Activated CD4-positive, alpha-beta T cell treated with anti-CD3 and anti-CD28 coated beads for 24 hours (primary cell): ENCODE data around the gene WNT11.

ENCODE experiments used
- DNase-seq, 2 donors: peaks; one replicate each; pipeline ENCODE4 v3.0.0-alpha.2; 2020; ENCODE audit warnings: low read depth in 2 of 2

Gene WNT11

GRCh38 chr11:76218449-76219178 is 12.3 kb upstream of the WNT11 start:
- no peak for DNase-seq

DNA sequence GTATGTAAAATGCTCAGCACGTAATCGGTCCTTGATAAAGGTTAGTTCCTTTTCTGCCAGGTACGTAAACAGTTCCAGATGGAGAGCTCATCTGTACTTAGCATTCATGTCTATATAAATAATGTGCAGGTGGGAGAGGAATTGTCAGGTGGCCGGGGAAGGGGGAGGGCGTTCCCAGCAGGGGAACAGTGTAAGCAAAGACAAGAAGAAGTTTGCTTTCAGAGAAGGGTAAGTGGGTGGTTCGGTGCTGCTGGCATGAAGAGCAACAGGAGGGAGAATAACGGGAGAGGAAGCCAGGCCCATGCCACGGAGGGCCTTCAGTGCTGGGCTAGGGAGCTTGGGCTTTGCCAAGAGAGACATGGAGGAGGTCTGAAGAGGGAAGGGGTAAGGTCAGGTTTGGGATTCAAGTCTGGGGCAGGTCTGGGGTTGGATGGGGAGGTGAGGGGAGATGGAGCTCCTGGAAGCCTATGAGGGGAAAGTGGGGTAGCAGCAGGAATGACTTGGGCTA is 11.4 kb upstream of the WNT11 start:
- DNase-seq: no peak

DNA sequence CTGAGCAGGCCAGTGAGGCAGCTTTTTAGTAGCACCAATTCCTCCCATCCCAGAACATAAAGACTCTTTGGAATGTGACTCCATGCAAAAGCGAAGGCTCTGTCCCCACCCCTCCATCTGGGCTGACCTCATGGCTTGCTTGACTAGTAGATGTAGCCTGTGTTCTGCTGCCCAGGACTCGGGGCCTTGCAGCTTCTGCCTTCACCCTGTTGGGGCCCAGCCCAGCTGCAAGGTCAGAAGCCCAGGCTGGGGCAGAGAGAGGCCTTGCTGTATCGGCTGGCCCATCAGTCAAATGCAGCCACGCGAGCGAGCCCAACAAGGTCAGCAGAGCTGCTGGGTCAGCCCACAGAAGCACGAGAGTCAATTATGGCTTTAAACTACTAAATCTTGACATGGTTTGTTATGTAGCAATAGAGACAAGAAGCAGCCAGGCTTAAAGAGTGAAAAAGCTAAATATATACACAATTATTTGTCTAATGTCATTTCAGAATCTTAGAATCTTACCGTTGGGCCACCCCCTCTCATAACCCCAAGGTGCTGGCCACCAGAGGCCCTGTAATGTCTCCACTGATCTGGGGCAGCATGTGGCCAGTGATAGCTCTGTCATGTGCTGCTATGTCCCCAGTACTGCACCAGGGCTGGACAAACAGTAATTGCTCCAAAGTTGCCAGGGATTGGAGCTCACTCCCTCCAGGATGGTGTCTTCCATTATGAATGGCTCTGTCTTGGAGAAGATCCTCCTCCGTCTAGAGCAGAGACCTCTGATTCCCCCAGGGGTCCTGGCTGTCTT is 10.4 kb upstream of the WNT11 start:
- no peak for DNase-seq

GRCh38 chr11:76215941-76216340 is 9.6 kb upstream of the WNT11 start:
- DNase-seq: no peak

GRCh38 chr11:76214968-76215548 is 8.8 kb upstream of the WNT11 start:
- no peak for DNase-seq

- no peak for DNase-seq
Observed at GRCh38 chr11:76214186-76214585, 7.9 kb upstream of the WNT11 start.

GRCh38 chr11:76212086-76213035 is 6.1 kb upstream of the WNT11 start:
- DNase-seq: no peak

GRCh38 chr11:76210931-76211851 is 4.9 kb upstream of the WNT11 start:
- no peak for DNase-seq

GRCh38 chr11:76209973-76210930 is 4.0 kb upstream of the WNT11 start:
- DNase-seq: no peak

DNA sequence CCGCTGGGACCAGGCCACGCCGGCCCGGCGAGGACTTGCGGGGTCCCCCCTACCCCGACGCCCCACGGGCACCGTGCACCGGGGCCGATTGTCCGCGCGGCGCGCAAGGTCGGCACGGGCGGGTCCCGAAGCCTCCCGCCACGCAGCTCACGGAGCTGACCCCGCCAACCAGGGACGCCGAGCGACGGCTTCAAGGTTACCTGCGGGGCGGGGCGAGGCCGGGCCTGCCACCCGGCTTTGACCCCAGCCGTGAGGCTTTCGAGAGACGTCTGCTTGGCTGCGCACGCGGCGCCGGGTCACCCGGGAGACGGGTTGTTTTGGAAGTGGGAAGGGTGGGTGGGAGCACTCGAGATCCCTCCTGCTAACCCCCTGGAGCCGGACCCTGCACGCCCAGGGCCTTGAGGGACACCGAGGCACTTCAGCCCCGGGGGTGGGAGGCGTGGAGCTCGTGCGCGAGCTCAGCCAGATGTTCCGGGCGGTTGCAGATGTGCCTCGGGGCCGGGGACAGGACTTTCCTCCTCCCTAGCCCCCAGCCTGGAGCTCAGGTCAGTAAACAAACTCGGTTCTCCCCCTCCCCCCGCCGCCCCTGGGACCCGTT is 3.2 kb upstream of the WNT11 start:
- DNase-seq: peak in 1 of 2 donors; percentile 8

DNA sequence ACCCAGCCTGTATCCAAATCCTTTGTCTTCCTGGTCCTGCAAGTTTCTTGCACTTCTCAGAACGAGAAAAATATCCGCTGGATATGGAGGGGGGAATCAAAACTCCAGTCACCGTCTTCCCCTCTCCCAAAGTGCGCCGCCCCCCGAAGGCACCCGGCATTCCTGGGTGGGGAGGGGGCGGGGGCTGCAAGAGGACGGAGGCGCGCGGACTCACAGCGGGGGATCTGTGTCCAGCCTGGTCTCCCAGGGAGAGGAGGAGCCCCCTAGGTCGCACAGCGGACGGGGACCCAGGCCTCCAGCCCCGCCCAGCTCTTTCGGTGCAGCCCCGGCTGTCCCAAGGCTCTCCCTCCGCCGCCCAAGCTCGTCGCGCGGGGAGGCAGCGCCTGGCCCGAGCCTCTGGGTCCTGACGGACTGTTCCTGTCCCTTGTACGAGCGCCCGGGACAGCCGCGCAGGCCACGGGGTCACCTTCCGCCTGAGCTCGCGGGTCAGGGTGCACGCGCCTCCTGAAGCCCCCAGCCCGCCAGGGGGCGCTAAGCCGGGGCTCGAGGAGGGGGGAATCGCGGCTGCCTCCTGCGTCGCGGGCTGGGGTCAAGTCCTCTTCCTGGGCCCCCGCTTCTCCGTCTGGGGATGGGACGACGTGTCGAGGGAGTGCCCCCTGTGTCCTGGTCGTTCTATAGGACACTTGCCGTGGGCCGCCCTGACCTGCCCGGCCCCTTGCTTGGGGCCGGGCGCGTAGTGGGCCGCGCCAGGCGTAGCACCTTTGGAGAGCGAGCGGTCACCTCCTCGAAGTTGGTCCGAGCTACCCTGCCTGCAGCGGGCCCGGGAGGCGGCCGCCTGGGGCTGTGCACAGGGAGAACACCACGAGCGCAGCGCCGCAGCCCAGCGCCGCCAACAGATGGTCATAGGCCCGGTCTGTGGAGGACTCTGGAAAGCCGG is 2.4 kb upstream of the WNT11 start:
- peak; percentile 62 to 69 for DNase-seq

- peak; percentile 61 for DNase-seq
Observed at GRCh38 chr11:76207642-76208401, 1.5 kb upstream of the WNT11 start.

DNA sequence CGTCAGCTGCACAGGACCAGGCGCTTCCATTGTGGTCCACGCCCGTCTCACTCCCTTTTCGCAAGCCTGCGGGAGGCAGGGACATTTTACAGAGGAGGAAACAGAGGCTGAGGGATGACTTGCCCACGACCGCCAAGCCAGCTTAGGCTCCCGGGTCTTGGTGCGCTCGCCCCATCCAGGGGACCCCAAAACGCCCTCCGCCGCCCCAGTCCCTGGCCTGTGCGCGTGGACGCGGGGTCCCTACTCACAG is 300 bp downstream of the WNT11 start:
- no peak for DNase-seq

DNA sequence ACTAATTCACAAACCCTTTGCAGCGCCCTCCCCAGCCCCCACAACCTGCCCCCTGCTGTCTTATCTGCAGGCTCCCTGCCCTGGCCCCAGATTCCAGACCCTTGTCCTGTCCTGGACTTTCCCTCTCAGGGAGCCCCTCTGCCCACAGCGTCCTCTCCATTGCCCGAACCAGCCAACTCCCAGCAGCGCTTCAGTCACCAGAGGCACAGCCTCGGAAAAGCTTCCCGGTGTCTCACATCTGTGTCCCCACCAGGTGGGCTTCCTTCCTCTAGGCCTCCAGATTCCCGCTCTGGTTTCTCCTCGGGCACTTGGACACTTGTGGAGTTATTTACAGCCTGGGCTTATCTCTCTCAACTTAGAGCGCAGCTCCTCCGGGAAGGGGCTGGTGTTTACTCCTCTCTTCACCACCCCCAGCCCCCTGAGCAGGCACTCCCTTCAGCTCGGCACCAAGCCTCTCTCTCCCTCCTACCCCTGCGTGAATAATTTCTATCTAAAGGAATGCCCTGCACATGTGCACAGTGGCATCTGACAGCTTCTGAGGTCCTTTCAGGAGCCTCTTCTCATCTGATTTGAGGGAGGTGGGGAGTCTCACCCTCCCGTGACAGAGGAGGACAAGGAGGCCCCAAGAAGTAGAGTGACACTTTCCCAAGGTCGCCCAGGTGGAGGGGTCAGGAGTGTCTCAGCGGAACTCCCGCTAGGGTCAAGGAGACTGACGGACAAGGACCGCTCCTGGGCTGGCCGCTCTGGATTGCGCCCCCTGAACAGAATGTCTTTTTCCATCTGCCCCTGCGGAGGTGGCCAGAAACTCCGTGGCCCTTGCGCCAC is 838 bp downstream of the WNT11 start:
- no peak for DNase-seq

DNA sequence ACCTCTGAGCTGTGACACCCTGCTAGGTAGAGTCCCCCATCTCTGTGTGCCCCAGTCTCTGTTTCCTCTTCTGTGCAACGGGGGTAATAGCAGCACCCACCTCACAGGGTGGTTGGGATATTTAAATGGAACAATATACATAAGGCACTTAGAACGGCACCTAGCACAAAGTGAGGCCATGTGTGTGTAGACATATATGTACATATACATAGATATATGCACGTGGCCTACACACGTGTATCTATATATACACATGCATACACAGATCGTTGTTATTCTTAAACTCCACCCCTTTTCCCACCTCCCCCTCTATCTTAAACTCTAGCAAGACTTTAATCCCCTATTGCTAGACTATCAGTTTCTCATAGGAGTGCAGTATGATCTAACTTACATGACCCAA is 2.4 kb downstream of the WNT11 start:
- DNase-seq: no peak

- no peak for DNase-seq
Observed at GRCh38 chr11:76203131-76203925, 3.0 kb downstream of the WNT11 start.
